ENCODE data around the gene ABLIM3.
"Not testable (repeated sequence)": the region's sequence is repeated elsewhere in the genome, so short reads cannot be mapped to it uniquely, and the experiment has no call there.

The ABLIM3 gene

DNA sequence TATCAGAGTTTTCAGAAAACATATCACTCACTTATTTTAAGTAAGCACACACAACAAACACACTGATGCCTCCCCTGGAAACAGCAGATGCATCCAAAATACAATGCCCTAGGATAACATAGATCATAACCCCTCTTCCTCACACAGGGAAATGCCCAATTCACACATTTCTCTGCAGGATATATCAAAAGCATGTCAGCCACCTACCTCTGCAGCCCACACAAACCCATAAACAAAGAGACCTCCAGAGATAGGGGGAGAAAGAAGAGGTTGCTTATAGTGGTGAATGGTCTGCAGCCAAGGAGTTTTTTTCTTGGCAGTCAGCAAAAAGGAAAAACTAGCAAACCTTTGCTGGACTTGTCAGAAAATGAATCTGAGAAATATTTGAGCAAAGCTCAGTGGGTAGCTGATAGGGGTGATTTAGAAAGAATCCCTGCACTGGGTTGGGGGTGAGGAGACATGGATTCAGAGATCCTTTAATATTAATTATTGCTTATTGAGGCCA, 36.1 kb downstream of the ABLIM3 start:
- no peak overlapping the region for H3K27ac ChIP-seq
- H3K36me3 ChIP-seq (replicated peaks), result no peaks in the 10 kb centered on the region
- H3K27me3 ChIP-seq (replicated peaks), result no peaks in the 10 kb centered on the region
- H3K4me3 ChIP-seq (ENCODE audit: low read depth, low read length), result no peak overlapping the region
- TF ChIP-seq CTCF (IDR thresholded peaks at IDR 0.05; ENCODE audit: low read depth, low read length, missing control alignments), result no peak
- DNase-seq, result no peak
- in situ Hi-C loops (cut with HindIII; ENCODE audit: low pct_ligation_motif_present, low sequenced_read_pairs), result no loop called here

GRCh38 chr5:149177911-149178565, 36.7 kb downstream of the ABLIM3 start:
- H3K27ac ChIP-seq, result no peak overlapping the region
- H3K27me3 ChIP-seq (replicated peaks), result no peaks in the 10 kb centered on the region
- no peak for DNase-seq
- no peak overlapping the region for H3K4me3 ChIP-seq (ENCODE audit: low read depth, low read length)
- in situ Hi-C loops (cut with HindIII; ENCODE audit: low pct_ligation_motif_present, low sequenced_read_pairs), result no loop called here
- TF ChIP-seq CTCF (IDR thresholded peaks at IDR 0.05; ENCODE audit: low read depth, low read length, missing control alignments), result no peak
- H3K36me3 ChIP-seq (replicated peaks), result no peaks in the 10 kb centered on the region

DNA sequence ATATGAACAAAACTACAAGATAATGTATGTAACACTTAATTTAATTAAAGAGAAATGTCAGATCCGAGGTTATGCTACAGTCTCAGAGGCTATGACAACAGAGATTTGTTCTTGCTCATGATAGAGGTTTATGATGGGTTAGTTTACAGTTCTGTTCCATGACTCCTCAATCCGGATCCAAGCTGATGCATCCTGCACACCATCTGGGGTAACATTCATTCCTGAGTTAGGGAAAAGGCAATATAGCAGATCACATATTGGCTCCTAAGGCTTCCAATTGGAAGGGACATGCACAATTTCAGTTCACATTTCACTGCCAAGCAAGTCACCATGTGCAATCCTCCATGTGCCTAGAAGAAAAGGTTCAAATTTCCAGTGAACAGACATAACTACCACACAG, 40.4 kb downstream of the ABLIM3 start:
- in situ Hi-C loops (cut with HindIII; ENCODE audit: low pct_ligation_motif_present, low sequenced_read_pairs), result no loop called here
- Histone ChIP-seq H3K36me3 (replicated peaks) (peaks cover 4% of the 10 kb centered on the region), H3K27ac (no peak overlapping the region), H3K4me3 (ENCODE audit: low read depth, low read length) (no peak overlapping the region), H3K27me3 (replicated peaks) (no peaks in the 10 kb centered on the region)
- no peak for DNase-seq
- no peak for TF ChIP-seq CTCF (IDR thresholded peaks at IDR 0.05; ENCODE audit: low read depth, low read length, missing control alignments)

DNA sequence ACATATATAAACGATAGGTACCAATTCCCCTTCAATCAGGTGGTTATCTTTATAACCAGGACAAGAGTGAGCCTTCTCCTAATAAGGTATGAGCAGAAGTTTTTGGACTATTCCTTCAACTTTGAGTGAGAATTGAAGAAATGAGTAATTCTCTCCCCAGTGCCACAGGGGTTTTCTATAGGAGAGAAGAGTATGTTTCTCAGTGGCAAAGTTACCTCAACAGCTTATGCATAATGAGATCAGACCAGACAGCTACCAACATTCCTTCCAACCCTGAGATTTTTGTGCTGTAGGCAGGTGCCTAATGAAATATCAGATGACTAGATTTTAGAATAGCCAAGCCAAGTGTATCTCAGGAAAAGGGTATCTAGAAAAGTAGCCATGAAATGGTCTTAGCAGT, 40.9 kb downstream of the ABLIM3 start:
- Histone ChIP-seq H3K27ac (no peak overlapping the region), H3K36me3 (replicated peaks) (peaks cover 4% of the 10 kb centered on the region), H3K27me3 (replicated peaks) (no peaks in the 10 kb centered on the region), H3K4me3 (ENCODE audit: low read depth, low read length) (no peak overlapping the region)
- TF ChIP-seq CTCF (IDR thresholded peaks at IDR 0.05; ENCODE audit: low read depth, low read length, missing control alignments), result no peak
- DNase-seq, result no peak
- in situ Hi-C loops (cut with HindIII; ENCODE audit: low pct_ligation_motif_present, low sequenced_read_pairs), result no loop called here

DNA sequence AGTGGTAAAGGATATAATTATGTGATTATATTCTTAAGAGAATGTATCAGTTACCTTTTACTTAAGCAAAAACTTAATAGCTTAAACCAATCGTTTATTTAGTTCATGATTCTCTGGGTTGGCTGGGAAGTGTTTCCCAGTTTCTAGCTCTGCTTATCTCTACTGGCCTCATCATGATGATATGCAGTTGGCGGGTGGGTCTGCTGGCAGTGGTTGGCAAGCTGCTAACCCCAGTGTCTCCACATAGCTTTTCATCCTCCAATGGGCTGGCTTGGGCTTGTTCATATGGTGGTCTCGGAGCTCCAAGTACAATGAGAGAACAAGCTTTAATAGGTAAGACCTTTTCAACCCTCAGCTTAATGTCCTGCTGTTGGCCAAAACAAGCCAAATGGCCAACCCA, 43.8 kb downstream of the ABLIM3 start:
- Histone ChIP-seq H3K27ac (no peak overlapping the region), H3K36me3 (replicated peaks) (peaks cover 4% of the 10 kb centered on the region), H3K27me3 (replicated peaks) (no peaks in the 10 kb centered on the region), H3K4me3 (ENCODE audit: low read depth, low read length) (no peak overlapping the region)
- no peak for TF ChIP-seq CTCF (IDR thresholded peaks at IDR 0.05; ENCODE audit: low read depth, low read length, missing control alignments)
- in situ Hi-C loops (cut with HindIII; ENCODE audit: low pct_ligation_motif_present, low sequenced_read_pairs), result no loop called here
- no peak for DNase-seq

DNA sequence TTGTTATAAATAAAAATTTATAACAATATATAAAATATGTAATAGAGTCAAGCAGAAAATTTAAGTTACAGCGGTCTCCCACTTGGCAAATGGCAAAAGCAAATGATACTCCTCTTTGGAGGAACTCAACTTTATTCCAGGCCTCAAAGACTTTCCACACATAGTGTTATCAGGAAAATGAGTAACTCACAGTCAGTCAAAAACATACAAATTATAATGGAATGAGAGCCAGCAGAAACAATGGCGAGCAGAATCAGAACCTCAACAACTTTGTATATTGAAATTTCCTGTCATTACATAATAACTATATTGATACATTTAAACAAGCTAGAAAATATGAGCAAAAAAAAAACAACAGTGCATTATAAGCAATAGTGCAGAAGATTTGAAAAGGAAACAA, 45.2 kb downstream of the ABLIM3 start:
- no peak for TF ChIP-seq CTCF (IDR thresholded peaks at IDR 0.05; ENCODE audit: low read depth, low read length, missing control alignments)
- H3K27me3 ChIP-seq (replicated peaks), result no peaks in the 10 kb centered on the region
- H3K27ac ChIP-seq, result no peak overlapping the region
- peaks cover 4% of the 10 kb centered on the region for H3K36me3 ChIP-seq (replicated peaks)
- in situ Hi-C loops (cut with HindIII; ENCODE audit: low pct_ligation_motif_present, low sequenced_read_pairs), result no loop called here
- no peak overlapping the region for H3K4me3 ChIP-seq (ENCODE audit: low read depth, low read length)
- DNase-seq, result no peak

DNA sequence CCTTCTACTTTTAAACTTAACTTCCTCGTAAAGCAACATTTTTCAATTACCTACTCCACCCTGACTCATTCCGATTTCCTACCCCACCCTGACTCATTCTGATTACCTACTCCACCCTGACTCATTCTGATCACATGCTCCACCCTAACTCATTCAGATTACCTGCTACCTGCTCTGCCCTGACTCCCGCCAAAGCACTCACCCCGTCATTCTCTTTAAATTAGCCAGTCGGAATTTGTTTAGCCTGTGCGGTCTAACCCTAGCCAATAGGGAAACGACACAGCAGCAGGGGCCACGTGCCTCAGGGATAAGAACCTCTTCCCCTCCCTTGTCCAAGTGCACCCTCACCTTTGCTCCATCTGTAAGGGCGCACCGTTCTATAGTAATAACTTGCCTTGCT, 46.3 kb downstream of the ABLIM3 start:
- H3K27me3 ChIP-seq (replicated peaks); in situ Hi-C loops (cut with HindIII; ENCODE audit: low pct_ligation_motif_present, low sequenced_read_pairs); H3K4me3 ChIP-seq (ENCODE audit: low read depth, low read length); H3K36me3 ChIP-seq (replicated peaks); DNase-seq; H3K27ac ChIP-seq: not testable (repeated sequence)
